HG03457 (cell line): Measurements from ENCODE around the gene SH2D6.

Experiments
- ATAC-seq: cut with Tn5 transposase; IDR thresholded peaks from one replicate; pipeline ENCODE4 v1.9.1; 2021; ENCODE audit warnings: moderate number of reproducible peaks; ENCODE audit not compliant: unreplicated experiment

Gene SH2D6

GRCh38 chr2:85421260-85422071 lies 3.0 kb downstream of the SH2D6 start:
- no peak for ATAC-seq

- ATAC-seq = no peak
Observed at GRCh38 chr2:85422072-85422457, 3.6 kb downstream of the SH2D6 start.

- no peak for ATAC-seq
Observed at GRCh38 chr2:85423525-85423924, 5.0 kb downstream of the SH2D6 start.

GRCh38 chr2:85425588-85425987 lies 7.1 kb downstream of the SH2D6 start:
- ATAC-seq = no peak

GRCh38 chr2:85427300-85427835 lies 8.9 kb downstream of the SH2D6 start:
- ATAC-seq = no peak

- no peak for ATAC-seq
Observed at GRCh38 chr2:85428343-85428881, 9.9 kb downstream of the SH2D6 start.

- ATAC-seq = no peak
Observed at GRCh38 chr2:85429213-85429923, 10.9 kb downstream of the SH2D6 start.

- no peak for ATAC-seq
Observed at GRCh38 chr2:85429924-85430289, 11.4 kb downstream of the SH2D6 start.

- ATAC-seq = no peak
Observed at GRCh38 chr2:85430752-85431569, 12.4 kb downstream of the SH2D6 start.

- ATAC-seq = no peak
Observed at GRCh38 chr2:85431570-85432205, 13.2 kb downstream of the SH2D6 start.

GRCh38 chr2:85433511-85434089 lies 15.1 kb downstream of the SH2D6 start:
- no peak for ATAC-seq

- no peak for ATAC-seq
Observed at GRCh38 chr2:85434696-85435095, 16.2 kb downstream of the SH2D6 start.

GRCh38 chr2:85435220-85435958 lies 16.9 kb downstream of the SH2D6 start:
- ATAC-seq = no peak

GRCh38 chr2:85435981-85436835 lies 17.7 kb downstream of the SH2D6 start:
- ATAC-seq = no peak

GRCh38 chr2:85436836-85437487 lies 18.4 kb downstream of the SH2D6 start:
- ATAC-seq = no peak

- peak; percentile 65 for ATAC-seq
Observed at GRCh38 chr2:85437488-85438200, 19.1 kb downstream of the SH2D6 start.
